GM19043 (cell line): Measurements from ENCODE around the gene JPH3.
"Not testable (repeated sequence)": the region's sequence is repeated elsewhere in the genome, so short reads cannot be mapped to it uniquely, and the experiment has no call there.

Experiments used
- ATAC-seq: cut with Tn5 transposase; IDR thresholded peaks from one replicate; pipeline ENCODE4 v1.9.1; 2021; ENCODE audit warnings: low read depth; ENCODE audit not compliant: unreplicated experiment

JPH3 gene

DNA sequence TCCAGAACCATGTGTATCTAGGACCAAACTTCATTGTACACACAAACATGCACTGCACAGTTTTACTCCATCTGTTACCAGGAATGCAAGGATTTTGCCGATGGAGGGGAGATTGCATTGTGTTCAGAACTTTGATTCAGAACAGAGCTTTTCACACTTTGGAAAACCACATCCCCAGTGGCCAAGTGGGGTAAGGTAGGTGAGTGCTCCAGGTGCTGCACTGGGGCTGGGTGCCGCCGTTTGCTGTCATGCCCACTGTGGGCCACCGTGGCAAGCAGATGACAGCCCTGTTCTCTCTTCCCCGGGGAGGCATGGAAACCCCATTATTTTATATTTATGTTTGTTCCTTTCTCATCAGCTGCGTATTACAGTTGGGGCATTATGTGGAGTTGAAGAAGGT lies 29.3 kb upstream of the JPH3 start:
- ATAC-seq: no peak

DNA sequence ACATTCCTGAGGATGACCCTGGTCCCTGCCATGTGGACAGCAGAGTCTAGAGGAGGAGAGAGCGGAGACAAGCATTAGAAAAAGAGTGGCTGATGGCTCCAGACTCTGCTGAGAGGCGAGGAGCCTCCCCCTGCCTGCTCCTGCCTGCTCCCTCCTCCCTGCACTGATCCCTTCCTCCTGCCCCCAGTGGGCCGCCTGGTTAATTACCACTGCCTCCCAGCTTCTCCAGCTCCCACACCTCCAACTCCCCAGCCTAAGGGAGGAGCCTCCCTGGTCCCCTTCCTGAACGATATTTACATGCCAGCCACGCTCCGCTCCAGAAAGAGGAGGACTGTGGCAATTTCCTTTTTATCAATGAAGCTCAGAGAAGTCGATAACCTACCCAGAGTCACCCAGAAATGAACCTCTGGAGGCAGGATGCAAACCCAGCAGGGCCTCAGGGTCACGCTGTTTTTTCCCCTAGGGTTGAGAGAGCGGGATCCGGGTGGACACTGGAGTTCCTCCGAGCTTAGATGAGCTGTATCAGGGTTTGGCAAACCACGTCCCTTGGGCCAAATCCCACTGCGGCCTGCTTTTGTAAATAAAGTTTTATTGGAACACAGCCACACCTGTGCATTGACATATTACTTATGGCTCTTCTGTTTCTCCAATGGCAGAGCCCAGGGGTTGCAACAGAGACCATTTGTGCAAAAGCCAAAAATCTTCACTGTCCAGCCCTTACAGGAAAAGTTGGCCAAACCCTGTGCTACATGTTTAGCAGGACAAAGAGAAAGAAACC lies 27.1 kb upstream of the JPH3 start:
- no peak for ATAC-seq

- no peak for ATAC-seq
These were observed 26.1 kb upstream of the JPH3 start for GRCh38 chr16:87576171-87576570.

GRCh38 chr16:87578142-87578930 lies 24.0 kb upstream of the JPH3 start:
- not testable (repeated sequence) for ATAC-seq

- no peak for ATAC-seq
These were observed 22.6 kb upstream of the JPH3 start for GRCh38 chr16:87579691-87580090.

GRCh38 chr16:87580855-87581261 lies 21.4 kb upstream of the JPH3 start:
- no peak for ATAC-seq

DNA sequence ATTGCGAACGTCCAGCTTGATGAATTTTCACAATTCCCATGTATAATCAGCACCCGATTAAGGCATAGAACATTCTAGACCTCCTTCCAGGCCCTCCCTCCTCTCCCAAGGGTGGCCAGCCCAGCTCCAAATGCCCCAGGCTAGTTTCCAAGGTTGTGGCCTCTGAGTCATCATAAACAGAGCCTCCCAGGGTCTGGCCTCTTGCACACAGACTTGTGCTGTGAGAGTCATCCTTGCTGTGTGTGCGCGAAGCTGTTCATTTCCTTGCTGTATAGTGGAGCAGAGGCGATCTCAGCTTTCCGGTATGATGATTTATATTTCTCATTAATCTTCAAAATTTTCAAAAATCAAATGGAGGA lies 20.5 kb upstream of the JPH3 start:
- ATAC-seq: no peak

DNA sequence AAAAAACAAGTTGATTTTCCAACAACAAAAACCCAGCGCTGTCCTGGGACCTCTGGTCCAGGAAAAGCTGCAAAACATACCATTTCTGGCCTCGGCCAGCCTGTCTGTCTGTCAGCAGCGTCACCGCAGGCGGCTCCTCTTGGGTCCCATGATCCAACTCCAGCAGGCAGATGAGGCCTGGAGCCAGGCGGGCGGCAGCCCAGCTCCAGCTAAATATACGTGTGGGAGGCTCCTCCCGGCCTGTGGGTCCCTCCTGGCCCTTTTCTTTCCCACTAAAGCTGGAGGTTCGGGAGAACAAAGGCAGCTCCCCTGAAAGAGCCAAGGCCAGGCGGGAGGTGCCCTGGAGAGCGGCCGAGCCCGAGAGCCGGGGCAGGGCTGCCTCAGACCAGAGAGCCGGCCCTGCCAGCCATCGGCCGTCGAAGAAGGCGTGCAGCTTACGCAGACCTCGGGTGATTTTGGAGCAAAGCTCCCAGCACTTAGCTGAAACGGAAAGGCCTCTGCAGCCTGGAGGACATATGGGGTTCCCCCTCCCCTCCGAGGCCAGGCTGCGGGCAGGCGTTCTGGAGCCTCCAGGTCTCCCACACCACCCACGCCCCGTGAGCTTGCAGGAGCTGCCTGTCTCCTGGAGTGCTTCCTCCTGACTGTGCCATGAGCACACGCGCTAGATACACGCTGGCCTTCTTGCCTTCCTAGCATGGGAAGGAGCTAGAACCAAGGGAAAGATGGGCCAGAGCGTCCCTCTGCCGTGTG lies 19.9 kb upstream of the JPH3 start:
- ATAC-seq: no peak

DNA sequence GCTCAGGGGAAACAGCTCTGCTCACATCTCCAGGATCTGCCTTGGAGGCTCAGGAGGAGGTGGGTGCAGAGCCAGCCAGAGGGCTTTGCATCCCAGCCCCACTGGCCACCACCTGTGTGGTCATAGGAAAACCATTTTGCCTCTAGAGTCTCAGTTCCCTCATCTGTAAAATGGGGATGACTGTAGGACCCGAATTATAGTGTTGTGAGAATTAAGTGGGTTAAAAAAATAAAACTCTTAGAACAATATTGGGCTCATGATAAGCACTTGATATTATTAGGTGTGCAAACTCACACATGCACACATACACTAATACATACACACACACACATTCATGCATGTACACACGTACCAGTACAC lies 19.4 kb upstream of the JPH3 start:
- ATAC-seq: no peak

- ATAC-seq: no peak
These were observed 18.7 kb upstream of the JPH3 start for GRCh38 chr16:87583453-87584131.

DNA sequence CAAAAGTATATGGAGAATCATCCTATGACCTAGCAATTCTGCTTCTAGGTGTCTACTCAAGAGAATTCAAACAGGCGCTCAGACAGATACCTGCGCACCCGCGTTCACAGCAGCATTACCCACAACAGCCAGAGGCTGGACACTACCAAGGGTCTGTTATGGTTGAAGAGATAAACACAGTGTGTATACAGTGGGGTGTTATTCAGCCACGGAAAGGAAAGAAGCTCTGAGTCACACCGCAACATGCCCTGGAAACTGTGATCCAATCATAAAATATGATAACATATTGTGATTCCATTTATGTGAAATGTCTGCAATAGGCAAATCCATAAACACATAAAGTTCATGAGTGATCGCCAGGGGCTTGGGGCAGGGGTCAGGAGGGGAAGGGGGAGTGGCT lies 18.0 kb upstream of the JPH3 start:
- ATAC-seq: no peak

DNA sequence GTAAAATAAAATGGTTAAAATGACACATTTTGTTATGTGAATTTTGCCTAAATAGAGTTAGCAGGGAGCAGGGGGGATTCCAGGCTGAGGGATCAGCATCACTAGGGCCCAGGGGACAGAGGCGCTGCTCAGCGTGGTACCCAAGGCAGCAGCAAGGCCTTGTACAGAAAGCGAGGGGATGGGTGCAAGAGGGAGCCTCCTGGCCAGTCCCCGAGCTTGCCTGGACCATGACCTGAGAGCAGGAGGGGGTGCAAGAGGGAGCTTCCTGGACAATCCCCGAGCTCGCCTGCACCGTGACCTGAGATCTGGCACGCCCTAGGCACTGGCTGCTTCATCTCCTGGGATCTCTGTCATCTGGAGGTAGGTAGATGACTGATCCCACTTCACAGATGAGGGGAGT lies 17.3 kb upstream of the JPH3 start:
- ATAC-seq: no peak

DNA sequence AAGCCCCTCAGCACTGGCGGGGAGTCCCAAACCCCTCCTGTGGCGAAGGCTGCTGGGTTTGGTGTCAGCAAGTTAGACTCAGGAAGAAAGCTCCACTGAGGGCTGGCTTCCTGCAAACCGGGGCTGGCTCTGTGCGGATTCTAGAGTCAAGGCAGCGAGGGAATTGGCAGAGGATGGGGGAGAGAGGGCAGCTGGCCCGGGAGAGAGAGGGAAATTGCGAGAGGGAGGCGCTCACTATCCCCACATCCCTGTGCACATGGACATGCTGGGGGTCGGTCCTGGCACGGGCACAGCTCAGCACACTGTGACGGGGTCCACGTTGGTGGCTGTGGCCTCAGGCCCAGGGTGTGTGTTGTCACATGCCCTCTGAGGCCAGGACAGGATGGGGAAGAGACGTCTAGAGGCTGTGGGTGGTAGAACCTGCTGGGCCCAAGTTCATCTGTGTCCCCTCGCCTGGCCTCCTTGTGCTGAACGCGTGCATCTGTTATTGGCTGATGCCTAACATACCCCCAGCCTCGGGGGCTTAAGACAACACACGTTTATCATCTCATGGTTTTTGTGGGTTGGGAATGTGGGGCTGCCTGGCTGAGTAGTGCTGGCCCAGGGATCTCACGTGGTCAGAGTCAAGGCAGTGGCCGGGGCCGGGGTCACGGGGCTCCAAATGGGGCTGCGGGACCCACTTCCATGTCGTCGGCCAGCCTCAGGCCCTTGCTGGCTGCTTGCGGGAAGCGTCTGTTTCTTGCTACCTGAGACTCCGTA lies 16.7 kb upstream of the JPH3 start:
- ATAC-seq: no peak

DNA sequence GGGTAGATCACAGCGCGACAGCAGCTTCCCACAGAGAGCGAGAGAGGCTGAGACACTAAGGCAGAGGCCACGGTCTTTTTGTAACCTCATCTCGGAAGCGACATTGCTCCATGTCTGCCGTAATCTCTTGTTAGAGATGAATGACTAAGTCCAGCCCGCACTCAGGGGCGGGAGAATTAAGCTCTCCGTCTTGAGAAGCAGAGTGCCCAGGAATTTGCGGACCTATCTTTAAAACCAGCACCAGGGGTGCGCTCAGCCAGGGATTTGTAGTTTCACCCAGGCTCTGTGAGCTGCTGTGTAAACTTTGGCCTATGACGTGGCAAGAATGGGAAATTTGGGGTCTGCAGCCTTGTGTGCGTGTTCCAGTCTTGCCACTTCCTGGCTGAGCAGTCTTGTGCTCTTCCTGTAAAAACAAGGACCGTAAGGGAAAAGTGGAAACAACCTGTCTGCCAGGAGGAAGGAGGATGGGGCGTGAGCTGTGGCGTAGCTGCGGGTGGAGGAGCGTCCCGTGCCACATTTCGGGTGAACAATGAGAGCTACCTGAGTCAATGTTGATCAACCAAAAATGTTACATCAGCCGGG lies 16.0 kb upstream of the JPH3 start:
- ATAC-seq: no peak

DNA sequence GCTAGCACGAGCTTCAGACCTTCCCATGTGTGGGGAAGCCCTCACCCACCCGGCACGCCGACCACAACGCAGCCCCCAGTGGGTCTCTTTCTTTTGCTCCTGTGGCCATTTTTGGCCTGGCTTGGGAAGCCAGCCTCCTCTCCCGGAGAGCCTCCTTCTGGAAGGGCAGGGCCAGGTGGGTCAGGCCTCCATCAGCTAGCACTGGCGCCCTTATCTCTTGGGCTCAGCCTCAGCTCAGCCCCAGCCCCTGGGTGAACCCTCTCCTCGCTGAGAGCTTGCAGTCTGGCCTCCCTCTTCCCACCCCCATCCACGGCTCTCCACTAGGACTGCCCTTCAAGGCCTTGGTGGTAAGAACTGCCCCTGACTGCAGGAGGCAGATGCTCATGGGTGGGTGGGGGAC lies 14.7 kb upstream of the JPH3 start:
- ATAC-seq: no peak

DNA sequence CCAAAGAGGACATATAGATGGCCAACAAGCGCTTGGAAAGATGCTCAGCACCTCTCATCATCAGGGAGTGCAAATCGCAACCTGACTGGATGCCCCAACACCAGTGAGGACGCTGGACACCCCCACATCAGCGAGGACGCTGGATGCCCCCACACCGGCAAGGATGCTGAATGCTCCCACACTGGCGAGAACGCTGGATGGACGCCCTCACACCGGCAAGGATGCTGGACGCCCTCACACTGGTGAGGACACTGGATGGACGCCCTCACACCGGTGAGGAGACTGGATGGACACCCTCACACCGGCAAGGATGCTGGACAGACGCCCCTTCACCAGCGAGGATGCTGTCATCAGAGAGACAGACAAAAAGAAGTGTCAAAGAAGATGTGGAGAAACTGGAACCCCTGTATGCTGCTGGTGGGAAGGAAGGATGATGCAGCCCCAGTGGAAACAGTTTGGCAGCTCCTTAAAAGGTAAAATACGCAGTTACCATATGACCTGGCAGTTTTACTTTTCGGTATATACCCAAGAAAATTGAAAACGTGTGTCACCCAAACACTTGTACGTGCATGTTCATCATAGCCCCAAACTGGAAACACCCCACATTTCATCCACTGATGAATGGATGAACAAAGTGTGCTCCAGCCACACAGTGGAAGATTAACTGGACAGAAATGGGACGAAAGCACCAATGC lies 10.1 kb upstream of the JPH3 start:
- ATAC-seq: no peak

DNA sequence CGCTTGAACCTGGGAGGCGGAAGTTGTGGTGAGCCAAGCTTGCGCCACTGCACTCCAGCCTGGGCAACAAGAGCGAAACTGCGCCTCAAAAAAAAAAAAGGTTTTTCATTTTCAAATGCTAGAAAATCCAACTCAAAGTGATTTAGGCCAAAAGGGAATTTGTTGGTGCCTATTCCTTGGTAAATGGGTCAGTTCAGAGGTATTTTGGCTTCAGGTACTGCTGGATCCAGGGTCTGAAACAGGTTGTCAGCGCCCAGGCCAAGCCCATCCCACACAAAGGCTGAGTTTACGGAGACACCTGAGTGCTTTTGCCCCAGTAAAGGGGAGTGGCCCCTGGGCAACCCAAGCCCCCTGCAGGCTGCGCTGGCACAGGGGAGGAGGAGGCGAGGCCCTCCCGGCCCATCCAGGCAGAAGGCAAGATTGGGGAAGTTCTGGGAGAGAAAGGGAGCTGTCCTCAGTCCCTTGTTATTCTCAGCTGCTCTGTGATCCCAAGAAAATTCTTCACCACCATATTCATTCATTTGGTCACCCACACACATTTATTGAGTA lies 8.5 kb upstream of the JPH3 start:
- no peak for ATAC-seq

DNA sequence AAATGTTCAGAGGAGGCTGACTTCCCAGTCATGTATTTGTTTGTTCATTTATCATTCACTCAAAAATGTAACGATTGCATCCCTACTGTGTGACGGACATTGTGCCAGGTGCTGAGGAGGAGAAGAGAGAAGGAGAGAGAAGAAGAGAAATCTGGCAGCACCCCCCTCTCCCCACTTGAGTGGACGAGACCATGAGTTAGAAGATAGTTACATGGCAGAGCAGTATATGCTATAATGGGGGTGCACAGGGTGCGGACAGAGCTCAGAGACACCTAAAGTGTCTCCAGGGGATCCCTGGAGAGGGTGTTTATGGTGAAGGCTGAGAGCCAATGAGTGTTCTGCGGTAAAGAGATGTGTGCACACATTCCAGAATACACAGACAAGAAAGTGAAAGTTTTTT lies 6.6 kb upstream of the JPH3 start:
- no peak for ATAC-seq

DNA sequence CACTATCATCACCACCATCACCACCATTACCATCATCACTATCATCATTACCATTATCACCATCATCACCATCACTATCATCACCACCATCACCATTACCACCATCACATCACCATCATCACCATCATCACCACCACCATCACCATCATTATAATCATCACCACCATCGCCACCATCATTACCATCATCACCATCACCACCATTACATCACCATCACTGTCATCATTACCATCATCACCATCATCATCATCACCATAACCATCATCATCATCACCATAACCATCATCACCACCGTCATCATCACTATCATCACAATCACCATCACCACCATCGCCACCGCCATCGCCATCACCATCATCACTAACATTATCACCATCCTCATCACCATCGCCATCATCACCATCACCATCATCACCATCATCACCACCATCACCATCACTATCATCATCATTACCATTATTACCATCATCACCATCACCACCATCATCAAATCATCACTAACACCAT lies 4.9 kb upstream of the JPH3 start:
- ATAC-seq: no peak
